Cardiac septum (tissue), 1 donor: ENCODE data around the gene RHBDF2. TPM values are rescaled to one million over a fixed set of nuclear protein-coding genes. Genes with fewer than 3 reads are reported as not detected.

Experiments used
- DNase-seq: peaks from one replicate; pipeline ENCODE4 v3.0.0-alpha.2; 2020; ENCODE audit warnings: low spot score
- intact Hi-C: fragments of 100-400 bp; cut with DNase I; formaldehyde crosslinking; loops from one replicate; pipeline ENCODE4 v1.14.0; 2022
- total RNA-seq: library from RNA; stranded (reverse); fragmentation: NEBNext Ultra II Directional; extraction: Animal tissue kit (Norgen Biotek cat#: 25700); gene quantifications from one replicate; pipeline ENCODE4 v1.2.1, GENCODE V29; 2021
- donor health status: DM: no; HTN: no; CAD: no.

The RHBDF2 gene
- total RNA-seq, 1 donor from 2014 or later: 11.5 TPM

DNA sequence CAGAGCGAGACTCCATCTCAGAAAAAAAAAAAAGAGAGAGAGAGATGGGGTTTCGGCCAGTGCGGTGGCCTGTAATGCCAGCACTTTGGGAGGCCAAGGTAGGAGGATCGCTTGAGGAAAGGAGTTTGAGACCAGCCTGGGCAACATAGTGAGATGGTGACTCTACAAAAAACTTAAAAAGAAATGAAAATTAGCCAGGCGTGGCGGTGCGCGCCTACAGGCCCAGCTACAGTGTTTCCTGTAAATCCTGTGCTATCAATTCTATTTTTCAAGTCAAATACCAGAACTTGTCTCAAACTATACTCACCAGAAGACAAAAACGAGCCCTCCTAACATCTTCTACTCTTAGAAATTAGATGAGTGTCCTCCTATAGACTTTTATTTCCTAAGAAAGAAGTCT, 67.5 kb downstream of the RHBDF2 start:
- no peak for DNase-seq
- intact Hi-C loops: no loop called here

DNA sequence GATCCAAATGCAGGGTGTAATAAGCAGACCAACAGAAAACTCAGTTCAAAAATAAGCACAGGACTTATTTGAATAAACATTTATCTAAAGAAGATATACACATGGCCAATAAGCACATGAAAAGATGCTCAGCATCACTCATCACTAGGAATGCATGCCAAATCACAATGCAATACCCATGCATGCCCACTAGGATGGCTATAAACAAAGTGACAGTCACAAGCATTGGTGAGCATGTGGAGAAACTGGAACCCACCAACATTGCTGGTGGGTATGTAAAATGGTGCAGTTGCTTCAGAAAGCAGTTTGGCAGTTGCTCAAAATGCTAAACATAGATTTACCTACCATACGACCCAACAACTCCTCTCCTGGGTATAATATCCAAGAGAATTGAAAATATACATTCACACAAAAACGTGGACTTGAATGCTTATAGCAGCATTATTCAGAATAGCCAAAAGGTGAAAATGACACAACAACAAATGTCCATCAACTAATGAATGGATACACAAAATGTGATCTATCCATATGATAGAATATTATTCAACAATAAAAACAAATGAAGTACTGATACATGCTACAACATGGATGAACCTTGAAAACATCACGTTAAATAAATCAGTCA, 68.4 kb downstream of the RHBDF2 start:
- no peak for DNase-seq
- intact Hi-C loops: no loop called here

GRCh38 chr17:76432004-76432403, 69.2 kb downstream of the RHBDF2 start:
- no peak for DNase-seq
- intact Hi-C loops: no loop called here

DNA sequence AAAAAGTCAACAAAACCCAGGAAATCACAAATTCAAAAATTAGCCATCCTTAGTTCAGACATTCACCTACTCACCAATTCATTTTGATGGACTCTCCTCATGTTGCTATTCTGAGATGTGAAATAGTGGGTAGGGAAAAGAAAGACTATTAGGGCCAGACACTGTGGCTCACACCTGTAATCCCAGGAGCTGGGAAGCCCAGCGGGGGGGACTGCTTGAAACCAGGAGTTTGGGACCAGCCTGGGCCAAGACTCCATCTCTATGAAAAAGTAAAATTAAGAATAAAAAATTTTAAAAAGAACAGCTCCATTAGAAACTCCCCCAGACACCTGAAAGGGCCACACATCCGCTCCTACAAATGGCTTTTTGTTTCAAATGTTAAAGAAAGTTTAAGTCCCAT, 69.7 kb downstream of the RHBDF2 start:
- intact Hi-C loops: no loop called here
- DNase-seq: no peak

DNA sequence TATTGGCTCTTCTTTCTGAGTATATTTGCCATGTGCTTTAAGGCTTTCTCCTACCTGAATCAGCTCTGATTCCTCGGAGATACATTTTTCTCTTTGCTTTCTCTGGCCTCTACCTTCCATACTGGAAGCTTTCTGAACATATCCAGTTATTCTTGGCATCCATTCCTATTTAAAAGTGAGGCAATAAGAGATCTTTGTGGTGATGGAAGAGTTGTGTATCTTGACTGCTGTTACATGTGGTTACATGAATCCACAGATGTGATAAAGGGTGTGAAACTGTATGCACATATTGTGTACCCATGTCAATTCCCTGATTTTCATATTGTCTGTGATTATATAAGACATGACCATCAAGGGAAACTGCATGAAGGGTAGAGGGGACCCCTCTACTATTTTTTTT, 72.7 kb downstream of the RHBDF2 start:
- no peak for DNase-seq
- intact Hi-C loops: no loop called here

DNA sequence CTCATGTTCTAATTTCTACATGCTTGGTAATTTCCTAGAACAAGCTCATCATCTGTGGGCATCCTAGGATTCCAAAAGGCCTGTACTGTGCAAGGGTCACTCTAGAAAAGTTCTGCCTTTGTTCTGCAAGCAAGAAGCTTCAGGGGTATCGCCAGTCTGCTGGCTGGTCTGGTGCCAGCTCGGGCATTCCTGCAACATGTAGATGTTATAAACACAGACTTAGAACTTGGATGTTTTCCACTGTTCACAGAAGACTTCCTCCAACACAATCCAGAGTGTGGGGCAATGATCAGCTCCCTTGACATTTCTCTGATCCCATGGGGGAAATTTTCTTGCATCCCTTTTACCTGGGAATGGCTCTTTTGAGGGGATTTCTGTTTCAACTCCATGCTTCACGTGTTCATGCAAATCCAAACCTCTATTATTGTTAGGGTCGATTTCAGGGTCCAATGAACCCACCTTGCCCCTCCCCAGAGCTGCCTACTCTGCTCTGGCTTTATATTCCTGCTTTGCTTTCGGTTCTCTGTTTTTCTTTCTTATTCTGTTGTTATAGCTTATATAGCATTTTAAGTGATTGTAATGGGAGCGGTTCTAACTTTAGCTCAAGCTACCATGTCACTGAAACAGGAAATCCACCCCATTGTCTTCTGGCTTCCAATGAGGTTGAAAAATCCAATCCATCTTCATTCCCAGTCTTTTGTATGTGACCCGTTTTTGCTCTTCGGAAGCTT, 73.6 kb downstream of the RHBDF2 start:
- no peak for DNase-seq
- intact Hi-C loops: no loop called here

DNA sequence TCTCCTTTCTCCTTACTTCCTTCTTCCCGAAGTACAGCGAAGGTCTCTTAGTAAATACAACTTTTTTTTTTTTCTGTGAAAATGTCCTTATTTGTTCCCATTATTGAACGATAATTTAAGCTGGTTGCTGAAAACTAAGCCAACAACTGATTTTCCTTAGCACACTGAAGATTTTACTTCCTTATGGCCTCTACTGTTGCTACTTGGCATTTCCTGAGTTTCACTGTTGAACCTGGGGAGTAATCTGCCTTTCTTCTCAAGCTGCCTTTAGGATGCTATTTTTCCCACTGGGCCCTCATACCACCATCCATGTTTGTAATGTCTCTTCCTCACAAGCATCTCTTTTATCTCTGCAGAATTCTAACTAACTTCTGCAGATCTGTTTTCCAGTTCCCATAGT, 74.4 kb downstream of the RHBDF2 start:
- DNase-seq: no peak
- intact Hi-C loops: no loop called here

DNA sequence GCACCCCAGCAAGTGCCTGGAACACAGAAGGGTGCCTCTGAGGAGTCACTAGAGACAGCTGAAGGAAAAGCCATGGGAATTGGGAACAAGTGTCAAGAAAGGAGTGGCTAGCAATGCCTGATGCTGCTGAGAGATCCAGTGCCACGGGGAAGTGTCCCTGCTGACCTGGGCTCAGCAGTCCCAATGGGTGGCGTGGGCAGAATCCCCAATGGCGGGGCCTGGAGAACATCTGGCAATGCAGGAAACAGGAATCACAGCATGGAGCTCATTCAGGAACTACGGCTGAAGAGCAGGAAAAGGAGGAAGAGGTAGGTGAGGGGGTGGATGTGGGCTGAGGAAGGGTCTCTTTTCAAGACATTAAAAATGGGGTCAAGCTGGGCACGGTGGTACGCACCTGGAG, 78.4 kb downstream of the RHBDF2 start:
- intact Hi-C loops: no loop called here
- DNase-seq: no peak

DNA sequence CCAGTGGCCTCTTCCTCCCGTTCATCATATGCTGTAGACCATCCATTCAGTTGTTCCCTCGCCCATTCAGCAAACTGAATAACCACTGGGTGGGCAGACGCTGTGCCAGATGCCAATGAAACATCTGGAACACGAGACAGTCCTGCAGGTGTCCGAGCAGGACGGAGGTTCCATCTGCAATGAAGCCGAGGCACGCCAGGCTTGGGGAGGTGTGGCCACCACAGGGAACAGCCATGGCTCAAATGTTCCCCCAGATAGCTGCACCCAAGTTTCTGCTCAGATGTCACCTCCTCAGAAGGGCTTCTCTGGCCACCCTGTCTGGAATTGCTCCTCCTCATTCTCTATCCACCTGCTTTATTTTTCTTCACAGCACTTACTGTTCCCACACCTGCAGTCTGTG, 78.8 kb downstream of the RHBDF2 start:
- DNase-seq: no peak
- intact Hi-C loops: no loop called here

DNA sequence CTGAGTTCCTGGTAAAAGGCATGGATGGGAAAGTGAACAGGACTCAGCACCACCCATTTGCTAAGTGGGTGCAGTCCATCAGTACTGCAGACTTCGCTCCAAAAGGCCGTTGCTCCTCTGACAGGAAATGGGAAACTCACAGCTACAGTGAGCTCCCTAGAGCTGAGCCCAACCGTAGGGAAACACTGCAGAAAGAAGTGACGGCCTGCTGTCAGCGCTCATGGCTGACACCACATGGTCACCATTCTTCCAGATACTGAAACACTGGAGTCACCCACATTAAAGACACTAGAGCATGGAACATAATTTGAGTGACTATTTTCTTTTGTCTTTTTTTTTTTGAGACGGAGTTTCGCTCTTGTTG, 80.2 kb downstream of the RHBDF2 start:
- intact Hi-C loops: no loop called here
- no peak for DNase-seq

Other genes with a start within 250 kb of the RHBDF2 start
- gene UBALD2, start 236.1 kb downstream of the RHBDF2 start, total RNA-seq: 22.7 TPM
- gene QRICH2, start 193.1 kb downstream of the RHBDF2 start, total RNA-seq: 1.8 TPM
- gene PRPSAP1, start 147.5 kb downstream of the RHBDF2 start, total RNA-seq: 25.8 TPM
- gene SPHK1, start 116.8 kb downstream of the RHBDF2 start, total RNA-seq: 11.0 TPM
- 31.1 TPM for gene UBE2O, start 48.3 kb downstream of the RHBDF2 start, total RNA-seq
- gene AANAT, start 33.8 kb downstream of the RHBDF2 start, total RNA-seq: not detected
- 17.6 TPM for gene CYGB, start 36.3 kb upstream of the RHBDF2 start, total RNA-seq
- gene PRCD, start 38.6 kb upstream of the RHBDF2 start, total RNA-seq: 2.7 TPM
- gene ST6GALNAC2, start 84.4 kb upstream of the RHBDF2 start, total RNA-seq: 6.2 TPM
- 1.9 TPM for gene ST6GALNAC1, start 142.3 kb upstream of the RHBDF2 start, total RNA-seq
- 666 TPM for gene MXRA7, start 209.5 kb upstream of the RHBDF2 start, total RNA-seq
- gene JMJD6, start 225.2 kb upstream of the RHBDF2 start, total RNA-seq: 60.7 TPM
- 21.4 TPM for gene METTL23, start 225.4 kb upstream of the RHBDF2 start, total RNA-seq
- gene SRSF2, start 235.9 kb upstream of the RHBDF2 start, total RNA-seq: 98.0 TPM
- 27.0 TPM for gene MFSD11, start 236.7 kb upstream of the RHBDF2 start, total RNA-seq